Activated CD8-positive, alpha-beta memory T cell treated with anti-CD3 and anti-CD28 coated beads, Interleukin-2, amount 50 U/mL, for 1 hour (primary cell): ENCODE results near the gene COL6A1.

ENCODE experiments used
- DNase-seq: peaks from one replicate; pipeline ENCODE4 v3.0.0-alpha.2; 2020; ENCODE audit errors: extremely low read depth

Gene COL6A1

GRCh38 chr21:46049890-46050667, 68.5 kb downstream of the COL6A1 start:
- no peak for DNase-seq

GRCh38 chr21:46050668-46051378, 69.3 kb downstream of the COL6A1 start:
- no peak for DNase-seq

DNA sequence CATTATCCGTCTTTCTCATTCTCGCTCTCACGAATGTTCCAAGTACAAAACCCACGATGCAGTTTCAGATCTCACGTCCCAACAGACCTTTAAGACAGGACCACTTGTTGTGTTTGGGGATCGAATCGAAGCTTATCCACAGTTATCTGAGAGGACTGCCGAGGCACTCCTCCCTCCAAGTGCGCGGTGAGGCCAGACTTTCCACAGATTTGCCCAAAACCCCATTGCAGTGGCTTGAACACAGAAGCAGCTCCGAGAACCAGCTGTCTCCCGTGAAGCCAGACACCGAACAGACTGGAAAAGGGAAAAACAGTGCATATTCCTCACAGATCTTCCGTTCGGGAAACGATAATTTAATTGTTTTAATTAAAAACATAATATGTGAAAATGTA, 69.8 kb downstream of the COL6A1 start:
- DNase-seq: no peak

DNA sequence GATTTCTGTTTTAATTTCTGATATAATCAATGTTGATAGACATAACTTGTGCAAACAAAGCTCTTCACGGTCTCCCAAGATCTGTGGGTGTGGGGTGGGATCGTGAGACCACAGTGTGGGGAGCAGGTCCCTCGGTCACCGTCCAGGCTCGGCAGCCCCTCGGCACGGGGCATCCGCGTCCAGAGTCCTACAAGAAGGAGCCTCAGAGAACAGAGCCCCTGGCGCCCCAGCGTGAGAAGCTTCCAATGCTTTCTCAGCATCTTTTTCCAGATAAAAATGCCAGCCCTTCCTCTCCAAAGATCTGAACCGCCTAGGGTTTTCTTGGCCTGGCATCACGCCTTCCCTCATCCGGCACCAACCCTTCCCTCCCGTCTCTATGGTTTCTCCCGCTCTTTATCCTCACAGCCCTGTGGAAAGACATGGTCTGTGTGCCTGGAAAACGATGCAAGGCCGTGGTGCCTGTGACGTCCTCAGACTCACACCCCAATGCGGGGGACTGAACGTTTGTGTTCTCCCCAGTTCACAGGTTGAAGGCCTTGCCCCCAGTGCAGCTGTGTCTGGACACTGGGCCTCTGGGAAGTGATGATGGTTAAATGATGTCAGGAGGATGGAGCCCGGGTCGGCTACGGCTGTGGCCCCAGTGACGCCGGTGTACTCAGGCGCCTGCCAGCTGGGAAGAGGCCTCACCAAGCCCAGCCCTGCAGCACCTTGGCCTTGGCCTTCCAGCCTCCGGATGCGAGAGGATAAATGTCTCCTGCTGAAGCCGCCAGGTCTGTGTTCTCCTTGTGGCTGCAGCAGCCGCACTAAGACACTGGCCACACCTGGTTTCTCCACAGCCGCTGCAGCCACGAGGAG, 70.5 kb downstream of the COL6A1 start:
- DNase-seq: no peak

- no peak for DNase-seq
Observed at GRCh38 chr21:46052703-46053651, 71.4 kb downstream of the COL6A1 start.

DNA sequence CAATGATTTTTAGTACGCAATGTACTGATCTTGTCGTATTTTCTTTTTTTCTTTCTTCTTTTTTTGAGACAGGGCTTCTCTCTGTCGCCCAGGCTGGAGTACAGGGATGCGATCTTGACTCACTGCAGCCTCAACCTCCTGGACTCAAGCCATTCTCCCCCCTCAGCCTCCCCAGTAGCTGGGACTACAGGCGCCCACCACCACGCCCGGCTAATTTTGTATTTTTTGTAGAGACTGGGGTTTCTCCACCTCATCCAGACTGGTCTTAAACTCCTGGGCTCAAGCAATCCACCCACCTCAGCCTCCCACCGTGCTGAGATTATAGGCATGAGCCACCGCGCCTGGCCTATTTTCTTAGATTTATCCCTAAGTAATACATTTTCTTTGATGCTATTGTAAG, 72.5 kb downstream of the COL6A1 start:
- DNase-seq: no peak

DNA sequence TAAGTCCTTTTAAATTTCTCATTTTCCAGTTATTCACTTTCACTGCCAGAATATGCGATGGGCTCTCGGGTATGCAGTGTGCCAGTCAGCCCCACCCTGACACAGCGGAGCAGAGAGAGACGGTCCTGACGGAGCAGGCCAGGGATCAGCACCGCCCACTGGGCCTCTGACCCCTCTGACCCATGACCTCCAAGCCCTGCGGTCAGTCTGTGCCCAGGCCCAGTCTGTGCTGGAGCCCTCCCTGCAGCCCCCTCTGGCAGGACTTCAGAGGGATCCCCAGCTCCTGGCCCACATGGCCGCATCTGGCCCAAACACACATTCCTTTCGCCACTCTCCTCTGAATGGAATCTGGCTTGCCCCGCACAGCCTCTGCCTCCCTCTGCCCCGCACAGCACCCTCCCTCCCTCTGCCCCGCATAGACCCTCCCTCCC, 72.9 kb downstream of the COL6A1 start:
- no peak for DNase-seq
